Measurements from ENCODE around the gene PRPF8. TPM values are rescaled to one million over a fixed set of nuclear protein-coding genes. Genes with fewer than 3 reads are reported as not detected.

PRPF8 gene
- total and polyA plus RNA-seq, 2 of the 13 experiments (the other 11 are each of a cell fraction or from before 2014, with no cell fraction given) = 112 to 179 TPM

GRCh38 chr17:1724351-1724868 lies 39.7 kb upstream of the PRPF8 start, which contains the start of gene WDR81:
Gene WDR81 (plus strand): TSS chr17:1724704. CDS start chr17:1724960, 256 bp downstream.
- no TSS peak for BruUV-seq (replicated peaks)
- Histone ChIP-seq H2AFZ (ENCODE audit: low read length) (no peak within 1 kb of the TSS), H3K9me3 (ENCODE audit: low read length) (no peaks in the 10 kb centered on the region), H4K20me1 (ENCODE audit: insufficient read depth, low read length) (no peaks in the 10 kb centered on the region), H3K27ac (ENCODE audit: extremely low read length, insufficient read depth, low read length) (peak within 1 kb of the TSS; percentile 77), H3K36me3 (replicated peaks in 1 of 2; ENCODE audit: control insufficient read depth in 1 of 2, insufficient read depth in 2 of 2, low read length in 2 of 2) (peaks cover 0 to 1% of the 10 kb centered on the region in 2 experiments; a peak in 2 of 5 replicates), H3K4me2 (ENCODE audit: low read depth, low read length) (peak within 1 kb of the TSS; percentile 97), H3K4me3 (replicated peaks in 1 of 3; ENCODE audit: insufficient read depth in 1 of 3, low read depth in 2 of 3, low read length in 3 of 3) (peak within 1 kb of the TSS; percentile 62 to 78 (median 64)), H3K79me2 (ENCODE audit: insufficient read depth, low read length) (peaks cover 23% of the 10 kb centered on the region), H3K9ac (ENCODE audit: insufficient read depth, low read depth, low read length) (peak within 1 kb of the TSS; percentile 73), H3K4me1 (ENCODE audit: insufficient read depth, low read length) (peaks cover 72% of the 10 kb centered on the region), H3K27me3 (ENCODE audit: control insufficient read depth in 1 of 2, insufficient read depth in 2 of 2, low read length in 2 of 2) (no peaks in the 10 kb centered on the region)
- FAIRE-seq (no peak), DNase-seq (ENCODE audit: low spot score) (peak; percentile 72), ATAC-seq (peak; percentile 63)
- CTCF ChIA-PET (ENCODE audit: low intra/inter-chr PET ratio, low total read pairs) = no interaction called here
- WGBS (ENCODE audit: low lambda C conversion rate) = no CpG with 5 or more reads among the region's 57 CpGs
- POLR2A ChIA-PET = interaction anchor here (1.5 to 17.5 kb wide), 10 partner anchors 9 to 86 kb away, joined by 5 to 299 read pairs (median 10); partner anchors contain the start of genes RILP, SERPINF1 and SERPINF2
- intact Hi-C loops (cut with micrococcal nuclease; ENCODE audit: unreplicated experiment) = no loop called here
- in situ Hi-C loops (cut with HindIII; ENCODE audit: extremely low pct_ligation_motif_present, low pct_unique_long_range_greater_than_20kb) = loop anchor here (25.0 kb wide), 1 partner anchor 313 kb away; the partner anchor contains the start of genes DPH1, OVCA2 and RTN4RL1
- TF ChIP-seq SP4 (CRISPR knock-in tag; IDR thresholded peaks at IDR 0.05) (no peak), ZNF740 (CRISPR knock-in tag; IDR thresholded peaks at IDR 0.05) (no peak), XBP1 (CRISPR knock-in tag; IDR thresholded peaks at IDR 0.05) (no peak), ZNF766 (CRISPR knock-in tag; IDR thresholded peaks at IDR 0.05; ENCODE audit: borderline replicate concordance) (no peak), HOXA9 (CRISPR knock-in tag; IDR thresholded peaks at IDR 0.05; ENCODE audit: borderline replicate concordance) (no peak), MAX (IDR thresholded peaks at IDR 0.05) (peak; percentile 97), RFXANK (CRISPR knock-in tag; IDR thresholded peaks at IDR 0.05) (no peak), ZFP91 (CRISPR knock-in tag; IDR thresholded peaks at IDR 0.05; ENCODE audit: borderline replicate concordance) (no peak; the same call in none of the 2 replicates), GLI4 (CRISPR knock-in tag; IDR thresholded peaks at IDR 0.05; ENCODE audit: borderline replicate concordance) (no peak), BCL6 (CRISPR knock-in tag; IDR thresholded peaks at IDR 0.05) (peak; percentile 34; the same call in 1 of the 2 replicates), MTF2 (CRISPR knock-in tag; IDR thresholded peaks at IDR 0.05; ENCODE audit: borderline replicate concordance) (peak; percentile 3; the same call in 1 of the 2 replicates), ZNF530 (CRISPR knock-in tag; IDR thresholded peaks at IDR 0.05; ENCODE audit: low read depth) (no peak), ZNF780A (CRISPR knock-in tag; IDR thresholded peaks at IDR 0.05) (no peak), POGK (CRISPR knock-in tag; conservative IDR thresholded peaks at IDR 0.05) (peak; percentile 46; the same call in 1 of the 2 replicates), KDM3A (CRISPR knock-in tag; IDR thresholded peaks at IDR 0.05; ENCODE audit: low read depth) (no peak), HOMEZ (CRISPR knock-in tag; IDR thresholded peaks at IDR 0.05; ENCODE audit: low read depth) (peak; percentile 9; the same call in 1 of the 2 replicates), JARID2 (CRISPR knock-in tag; IDR thresholded peaks at IDR 0.05; ENCODE audit: insufficient replicate concordance) (no peak), GATAD1 (CRISPR knock-in tag; IDR thresholded peaks at IDR 0.05) (peak; percentile 91), SPEN (CRISPR knock-in tag; IDR thresholded peaks at IDR 0.05; ENCODE audit: low read depth) (peak; percentile 66; the same call in 1 of the 2 replicates), PHB2 (IDR thresholded peaks at IDR 0.05; ENCODE audit: partially characterized antibody) (no peak)
